GM06990 (cell line): ENCODE measurements around the gene WDR36.
A peak's percentile ranks its signal among the peaks of the same experiment; 100 is the strongest.
"Not testable (repeated sequence)": the region's sequence is repeated elsewhere in the genome, so short reads cannot be mapped to it uniquely, and the experiment has no call there.

Experiments used
- DNase-seq: peaks from one replicate; pipeline ENCODE4 v3.0.0-alpha.2; 2011; ENCODE audit not compliant: insufficient read length; ENCODE audit errors: extremely low read depth
- H3K27me3 ChIP-seq: replicated peaks from 2 replicates; pipeline ENCODE4 v1.6.0; 2011; ENCODE audit warnings: low read length; ENCODE audit not compliant: control insufficient read depth, insufficient read depth
- H3K36me3 ChIP-seq: 2 replicates; pipeline ENCODE4 v1.5.1; 2011; ENCODE audit warnings: low read length; ENCODE audit not compliant: control insufficient read depth, insufficient read depth
- H3K4me3 ChIP-seq: replicated peaks from 2 replicates; pipeline ENCODE4 v1.5.1; 2011; ENCODE audit warnings: low read depth, mild to moderate bottlenecking, control low read depth, low read length
- TF ChIP-seq, protein P1 (sequence below): IDR thresholded peaks from 2 replicates; pipeline ENCODE4 v1.5.1; 2011; ENCODE audit warnings: low read length, control low read depth, mild to moderate bottlenecking, inconsistent platforms; ENCODE audit not compliant: insufficient read depth, poor library complexity, severe bottlenecking

WDR36 gene

GRCh38 chr5:111138096-111138495 is 45.9 kb downstream of the WDR36 start:
- no peak overlapping the region for H3K4me3 ChIP-seq
- no peak for DNase-seq
- TF ChIP-seq, protein P1, sequence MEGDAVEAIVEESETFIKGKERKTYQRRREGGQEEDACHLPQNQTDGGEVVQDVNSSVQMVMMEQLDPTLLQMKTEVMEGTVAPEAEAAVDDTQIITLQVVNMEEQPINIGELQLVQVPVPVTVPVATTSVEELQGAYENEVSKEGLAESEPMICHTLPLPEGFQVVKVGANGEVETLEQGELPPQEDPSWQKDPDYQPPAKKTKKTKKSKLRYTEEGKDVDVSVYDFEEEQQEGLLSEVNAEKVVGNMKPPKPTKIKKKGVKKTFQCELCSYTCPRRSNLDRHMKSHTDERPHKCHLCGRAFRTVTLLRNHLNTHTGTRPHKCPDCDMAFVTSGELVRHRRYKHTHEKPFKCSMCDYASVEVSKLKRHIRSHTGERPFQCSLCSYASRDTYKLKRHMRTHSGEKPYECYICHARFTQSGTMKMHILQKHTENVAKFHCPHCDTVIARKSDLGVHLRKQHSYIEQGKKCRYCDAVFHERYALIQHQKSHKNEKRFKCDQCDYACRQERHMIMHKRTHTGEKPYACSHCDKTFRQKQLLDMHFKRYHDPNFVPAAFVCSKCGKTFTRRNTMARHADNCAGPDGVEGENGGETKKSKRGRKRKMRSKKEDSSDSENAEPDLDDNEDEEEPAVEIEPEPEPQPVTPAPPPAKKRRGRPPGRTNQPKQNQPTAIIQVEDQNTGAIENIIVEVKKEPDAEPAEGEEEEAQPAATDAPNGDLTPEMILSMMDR = no peak
- H3K27me3 ChIP-seq = no peaks in the 10 kb centered on the region
- no peaks in the 10 kb centered on the region for H3K36me3 ChIP-seq

- H3K36me3 ChIP-seq, DNase-seq, H3K4me3 ChIP-seq, H3K27me3 ChIP-seq: not testable (repeated sequence)
Observed at GRCh38 chr5:111141471-111141870, 49.3 kb downstream of the WDR36 start.

- TF ChIP-seq, protein P1 = no peak
- H3K4me3 ChIP-seq = no peak overlapping the region
- H3K27me3 ChIP-seq = no peaks in the 10 kb centered on the region
- no peaks in the 10 kb centered on the region for H3K36me3 ChIP-seq
- DNase-seq = no peak
Observed at GRCh38 chr5:111142932-111143331, 50.8 kb downstream of the WDR36 start.

- Histone ChIP-seq H3K27me3 (no peaks in the 10 kb centered on the region), H3K4me3 (no peak overlapping the region), H3K36me3 (no peaks in the 10 kb centered on the region)
- no peak for DNase-seq
- TF ChIP-seq, protein P1 = no peak
Observed at GRCh38 chr5:111143910-111144309, 51.8 kb downstream of the WDR36 start.

DNA sequence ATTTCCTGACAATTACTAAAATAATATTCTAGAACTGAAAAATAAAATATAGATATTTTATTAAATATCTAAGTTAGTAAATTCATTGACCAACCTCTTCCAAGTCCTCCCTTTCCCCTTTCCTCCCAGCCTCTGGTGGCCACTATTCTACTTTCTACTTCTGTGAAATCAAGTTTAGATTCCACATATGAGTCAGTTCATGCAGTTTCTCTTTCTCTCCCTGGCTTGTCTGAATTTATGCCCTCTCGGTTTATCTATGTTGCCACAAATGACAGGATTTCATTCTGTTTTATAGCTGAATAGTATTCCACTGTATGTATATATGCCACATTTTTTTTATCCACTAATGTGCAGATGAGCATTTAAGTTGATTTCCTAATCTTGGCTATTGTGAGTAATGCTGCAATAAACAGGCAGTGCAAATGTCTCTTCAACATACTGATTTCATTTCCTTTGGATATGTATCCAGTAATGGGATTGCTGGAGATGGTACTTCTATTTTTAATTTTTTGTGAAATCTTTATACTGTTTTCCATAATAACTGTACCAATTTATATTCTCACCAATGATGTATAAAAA is 52.3 kb downstream of the WDR36 start:
- no peaks in the 10 kb centered on the region for H3K36me3 ChIP-seq

GRCh38 chr5:111146053-111146452 is 53.9 kb downstream of the WDR36 start:
- H3K4me3 ChIP-seq = no peak overlapping the region
- DNase-seq = no peak
- TF ChIP-seq, protein P1 = no peak

More for the DNA sequence above, 52.3 kb downstream of the WDR36 start:
- H3K4me3 ChIP-seq = no peak overlapping the region
- no peak for DNase-seq
- no peaks in the 10 kb centered on the region for H3K27me3 ChIP-seq
- TF ChIP-seq, protein P1 = peak; percentile 4

More at GRCh38 chr5:111146053-111146452, 53.9 kb downstream of the WDR36 start:
- Histone ChIP-seq H3K36me3 (no peaks in the 10 kb centered on the region), H3K27me3 (no peaks in the 10 kb centered on the region)
